GM21390 (cell line): Measurements from ENCODE around the gene ENPEP.
A peak's percentile ranks its signal among the peaks of the same experiment; 100 is the strongest.

Experiments
- ATAC-seq: cut with Tn5 transposase; IDR thresholded peaks from one replicate; pipeline ENCODE4 v1.9.1; 2021; ENCODE audit not compliant: unreplicated experiment

Gene ENPEP

GRCh38 chr4:110597582-110597981, 121.6 kb downstream of the ENPEP start:
- no peak for ATAC-seq

DNA sequence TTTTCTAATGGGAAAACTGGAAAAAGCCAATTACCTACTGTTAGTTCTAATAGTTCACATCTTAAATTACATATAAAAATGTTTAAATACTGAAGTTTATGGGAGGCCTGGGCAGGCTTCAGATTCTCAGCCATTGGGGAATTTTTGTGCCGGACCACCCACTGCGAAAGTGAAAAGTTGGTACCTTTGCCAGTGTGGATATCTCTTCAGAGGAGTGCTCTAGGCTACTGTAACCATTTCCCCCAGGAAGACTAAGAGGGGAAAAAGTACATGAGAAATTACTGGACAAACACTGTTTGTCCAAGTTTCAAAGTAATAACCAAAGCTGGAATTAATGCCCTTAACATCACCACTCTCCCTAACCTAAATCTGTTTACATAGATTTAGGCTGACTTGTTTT, 126.1 kb downstream of the ENPEP start:
- ATAC-seq: no peak

GRCh38 chr4:110605077-110605476, 129.1 kb downstream of the ENPEP start:
- no peak for ATAC-seq

GRCh38 chr4:110609044-110609750, 133.2 kb downstream of the ENPEP start:
- no peak for ATAC-seq

DNA sequence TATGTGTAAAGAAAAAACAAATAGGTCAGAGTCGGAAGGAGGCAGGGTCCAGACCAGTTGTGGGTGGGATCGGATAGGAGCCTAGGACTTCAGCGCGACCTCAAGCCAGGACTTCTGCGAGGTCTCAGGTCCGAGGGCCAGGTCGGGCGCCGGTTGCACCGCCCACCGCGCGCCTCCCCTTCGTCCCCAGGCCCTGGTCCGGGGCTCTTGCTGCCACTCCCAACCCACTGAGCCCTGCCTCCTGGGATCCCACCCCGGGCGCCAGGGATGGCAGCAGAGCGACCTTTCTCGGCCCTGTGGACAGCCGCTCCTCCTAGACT, 134.6 kb downstream of the ENPEP start:
- no peak for ATAC-seq

- peak; percentile 82 for ATAC-seq
These were observed 135.2 kb downstream of the ENPEP start for GRCh38 chr4:110610940-110611831.

- no peak for ATAC-seq
These were observed 136.1 kb downstream of the ENPEP start for GRCh38 chr4:110611968-110612447.

- ATAC-seq: no peak
These were observed 136.8 kb downstream of the ENPEP start for GRCh38 chr4:110612631-110613269.

DNA sequence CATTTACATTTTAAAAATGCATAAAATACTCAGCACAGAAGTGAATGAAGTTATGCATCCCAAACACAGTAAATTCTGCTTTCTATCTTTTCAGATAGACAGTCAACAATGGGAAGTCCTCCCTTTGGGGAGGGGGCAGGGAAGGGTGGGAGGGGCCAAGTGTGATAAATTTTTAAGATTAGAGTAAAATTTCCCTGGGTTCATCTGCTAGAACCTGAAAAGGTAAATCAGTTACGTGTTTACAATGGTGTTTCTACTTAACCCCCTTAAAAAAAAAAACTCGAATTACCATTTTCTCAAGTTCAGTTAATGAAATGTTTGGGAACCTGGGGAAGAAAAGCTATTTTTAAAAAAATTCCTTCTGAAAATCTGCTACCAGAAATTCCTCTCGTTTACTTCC, 137.8 kb downstream of the ENPEP start:
- no peak for ATAC-seq

- ATAC-seq: no peak
These were observed 138.4 kb downstream of the ENPEP start for GRCh38 chr4:110614173-110614963.
